Measurements from ENCODE around the gene PARN.
"Not testable (repeated sequence)": the region's sequence is repeated elsewhere in the genome, so short reads cannot be mapped to it uniquely, and the experiment has no call there.

PARN gene

GRCh38 chr16:14609716-14610115 lies 20.3 kb downstream of the PARN start:
- peaks cover 22 to 83% (median 67%) of the 10 kb centered on the region in 5 donors for H3K36me3 ChIP-seq (ENCODE audit: control insufficient read depth in 5 of 5, insufficient read depth in 5 of 5, low read length in 5 of 5)

DNA sequence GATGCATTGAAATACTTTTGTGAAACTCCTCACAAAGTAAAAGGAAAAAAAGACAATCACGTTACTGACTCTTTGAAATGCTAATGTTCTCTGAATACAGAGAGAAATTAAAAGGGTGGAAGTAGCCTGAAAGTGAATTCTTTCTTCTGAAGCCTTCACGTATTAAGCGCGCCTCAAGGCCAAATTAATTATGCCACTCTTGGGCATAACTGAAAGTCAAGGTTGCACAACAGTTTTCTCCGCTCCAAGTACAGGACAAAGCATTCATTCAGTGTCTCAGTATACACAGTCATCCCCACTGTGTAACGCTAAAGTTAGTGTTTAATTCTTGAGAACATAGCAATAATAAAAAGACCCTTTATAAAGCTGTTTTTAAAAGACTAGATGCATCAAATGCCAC lies 21.5 kb downstream of the PARN start:
- Histone ChIP-seq H3K9ac (ENCODE audit: low read length in 5 of 5) (no peak overlapping the region), H3K4me3 (ENCODE audit: low read depth in 1 of 5, low read length in 5 of 5) (no peak overlapping the region), H3K9me3 (ENCODE audit: control insufficient read depth in 5 of 5, low read length in 5 of 5) (no peaks in the 10 kb centered on the region), H3K27me3 (ENCODE audit: control insufficient read depth in 5 of 5, insufficient read depth in 4 of 5, low read length in 5 of 5) (no peaks in the 10 kb centered on the region), H3K4me1 (ENCODE audit: control insufficient read depth in 5 of 5, insufficient read depth in 5 of 5, low read length in 5 of 5) (peaks cover 0 to 7% (median 0%) of the 10 kb centered on the region in 5 donors), H3K27ac (ENCODE audit: low read depth, low read length) (no peak overlapping the region), H3K36me3 (ENCODE audit: control insufficient read depth in 5 of 5, insufficient read depth in 5 of 5, low read length in 5 of 5) (peaks cover 25 to 80% (median 63%) of the 10 kb centered on the region in 5 donors)

More at GRCh38 chr16:14609716-14610115, 20.3 kb downstream of the PARN start:
- H3K4me3 ChIP-seq (ENCODE audit: low read depth in 1 of 5, low read length in 5 of 5), result no peak overlapping the region
- no peak overlapping the region for H3K9ac ChIP-seq (ENCODE audit: low read length in 5 of 5)
- no peaks in the 10 kb centered on the region for H3K9me3 ChIP-seq (ENCODE audit: control insufficient read depth in 5 of 5, low read length in 5 of 5)
- peaks cover 0 to 7% (median 0%) of the 10 kb centered on the region in 5 donors for H3K4me1 ChIP-seq (ENCODE audit: control insufficient read depth in 5 of 5, insufficient read depth in 5 of 5, low read length in 5 of 5)
- no peaks in the 10 kb centered on the region for H3K27me3 ChIP-seq (ENCODE audit: control insufficient read depth in 5 of 5, insufficient read depth in 4 of 5, low read length in 5 of 5)
- H3K27ac ChIP-seq (ENCODE audit: low read depth, low read length), result no peak overlapping the region

GRCh38 chr16:14608111-14608566 lies 21.9 kb downstream of the PARN start:
- no peak overlapping the region for H3K4me3 ChIP-seq (ENCODE audit: low read depth in 1 of 5, low read length in 5 of 5)
- no peak overlapping the region for H3K9ac ChIP-seq (ENCODE audit: low read length in 5 of 5)
- H3K27me3 ChIP-seq (ENCODE audit: control insufficient read depth in 5 of 5, insufficient read depth in 4 of 5, low read length in 5 of 5), result no peaks in the 10 kb centered on the region
- no peaks in the 10 kb centered on the region for H3K9me3 ChIP-seq (ENCODE audit: control insufficient read depth in 5 of 5, low read length in 5 of 5)
- H3K36me3 ChIP-seq (ENCODE audit: control insufficient read depth in 5 of 5, insufficient read depth in 5 of 5, low read length in 5 of 5), result peaks cover 27 to 80% (median 65%) of the 10 kb centered on the region in 5 donors
- no peak overlapping the region for H3K27ac ChIP-seq (ENCODE audit: low read depth, low read length)
- H3K4me1 ChIP-seq (ENCODE audit: control insufficient read depth in 5 of 5, insufficient read depth in 5 of 5, low read length in 5 of 5), result peaks cover 0 to 7% (median 0%) of the 10 kb centered on the region in 5 donors

DNA sequence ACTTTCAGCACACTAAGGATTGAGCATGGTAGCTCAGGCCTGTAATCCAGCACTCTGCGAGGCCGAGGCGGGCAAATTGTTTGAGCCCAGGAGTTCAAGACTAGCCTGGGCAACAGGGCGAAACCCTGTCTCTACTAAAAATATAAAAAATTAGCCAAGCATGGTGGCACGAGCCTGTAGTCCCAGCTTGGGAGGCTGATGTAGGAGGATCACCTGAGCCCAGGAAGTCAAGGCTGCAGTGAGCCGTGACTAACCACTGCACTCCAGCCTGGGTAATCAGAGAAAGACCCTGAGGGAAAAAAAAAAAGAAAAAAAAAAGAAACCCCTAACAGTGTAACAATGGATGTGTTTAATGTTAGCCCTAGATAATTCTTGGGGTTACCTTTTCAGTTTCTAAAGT lies 24.0 kb downstream of the PARN start:
- Histone ChIP-seq H3K9ac (ENCODE audit: low read length in 5 of 5) (no peak overlapping the region), H3K4me1 (ENCODE audit: control insufficient read depth in 5 of 5, insufficient read depth in 5 of 5, low read length in 5 of 5) (peaks cover 0 to 7% (median 0%) of the 10 kb centered on the region in 5 donors), H3K36me3 (ENCODE audit: control insufficient read depth in 5 of 5, insufficient read depth in 5 of 5, low read length in 5 of 5) (peaks cover 27 to 87% (median 71%) of the 10 kb centered on the region in 5 donors), H3K4me3 (ENCODE audit: low read depth in 1 of 5, low read length in 5 of 5) (no peak overlapping the region), H3K9me3 (ENCODE audit: control insufficient read depth in 5 of 5, low read length in 5 of 5) (no peaks in the 10 kb centered on the region), H3K27me3 (ENCODE audit: control insufficient read depth in 5 of 5, insufficient read depth in 4 of 5, low read length in 5 of 5) (no peaks in the 10 kb centered on the region), H3K27ac (ENCODE audit: low read depth, low read length) (no peak overlapping the region)

- H3K36me3 ChIP-seq (ENCODE audit: control insufficient read depth in 5 of 5, insufficient read depth in 5 of 5, low read length in 5 of 5), result peaks cover 26 to 75% (median 69%) of the 10 kb centered on the region in 5 donors
- H3K27ac ChIP-seq (ENCODE audit: low read depth, low read length), result no peak overlapping the region
- H3K4me1 ChIP-seq (ENCODE audit: control insufficient read depth in 5 of 5, insufficient read depth in 5 of 5, low read length in 5 of 5), result no peaks in the 10 kb centered on the region
- H3K9ac ChIP-seq (ENCODE audit: low read length in 5 of 5), result no peak overlapping the region
- no peaks in the 10 kb centered on the region for H3K9me3 ChIP-seq (ENCODE audit: control insufficient read depth in 5 of 5, low read length in 5 of 5)
- no peak overlapping the region for H3K4me3 ChIP-seq (ENCODE audit: low read depth in 1 of 5, low read length in 5 of 5)
- H3K27me3 ChIP-seq (ENCODE audit: control insufficient read depth in 5 of 5, insufficient read depth in 4 of 5, low read length in 5 of 5), result no peaks in the 10 kb centered on the region
These were observed 27.6 kb downstream of the PARN start for GRCh38 chr16:14602443-14602963.

DNA sequence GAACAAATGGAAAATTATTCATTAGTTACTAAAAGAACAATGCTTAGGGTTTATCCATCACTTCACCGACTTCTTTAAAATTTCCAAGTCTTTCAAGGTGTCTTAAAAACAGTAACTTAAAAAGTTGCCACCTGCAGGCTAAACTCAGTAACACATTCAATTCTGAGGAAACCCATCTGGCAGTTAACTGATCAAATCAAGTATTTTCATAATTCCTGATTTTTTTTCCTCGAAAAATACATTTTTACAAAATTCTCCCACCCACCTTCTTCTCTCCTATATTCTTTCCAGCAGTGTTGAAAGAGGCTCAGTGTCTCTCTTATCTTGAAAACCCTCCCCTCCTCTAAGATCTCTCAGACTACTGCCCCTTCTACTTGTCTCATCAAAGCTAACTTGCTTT lies 29.9 kb downstream of the PARN start:
- Histone ChIP-seq H3K27me3 (ENCODE audit: control insufficient read depth in 5 of 5, insufficient read depth in 4 of 5, low read length in 5 of 5) (no peaks in the 10 kb centered on the region), H3K9ac (ENCODE audit: low read length in 5 of 5) (no peak overlapping the region), H3K9me3 (ENCODE audit: control insufficient read depth in 5 of 5, low read length in 5 of 5) (no peaks in the 10 kb centered on the region), H3K4me1 (ENCODE audit: control insufficient read depth in 5 of 5, insufficient read depth in 5 of 5, low read length in 5 of 5) (no peaks in the 10 kb centered on the region), H3K4me3 (ENCODE audit: low read depth in 1 of 5, low read length in 5 of 5) (no peak overlapping the region), H3K36me3 (ENCODE audit: control insufficient read depth in 5 of 5, insufficient read depth in 5 of 5, low read length in 5 of 5) (peaks cover 20 to 74% (median 53%) of the 10 kb centered on the region in 5 donors), H3K27ac (ENCODE audit: low read depth, low read length) (no peak overlapping the region)

DNA sequence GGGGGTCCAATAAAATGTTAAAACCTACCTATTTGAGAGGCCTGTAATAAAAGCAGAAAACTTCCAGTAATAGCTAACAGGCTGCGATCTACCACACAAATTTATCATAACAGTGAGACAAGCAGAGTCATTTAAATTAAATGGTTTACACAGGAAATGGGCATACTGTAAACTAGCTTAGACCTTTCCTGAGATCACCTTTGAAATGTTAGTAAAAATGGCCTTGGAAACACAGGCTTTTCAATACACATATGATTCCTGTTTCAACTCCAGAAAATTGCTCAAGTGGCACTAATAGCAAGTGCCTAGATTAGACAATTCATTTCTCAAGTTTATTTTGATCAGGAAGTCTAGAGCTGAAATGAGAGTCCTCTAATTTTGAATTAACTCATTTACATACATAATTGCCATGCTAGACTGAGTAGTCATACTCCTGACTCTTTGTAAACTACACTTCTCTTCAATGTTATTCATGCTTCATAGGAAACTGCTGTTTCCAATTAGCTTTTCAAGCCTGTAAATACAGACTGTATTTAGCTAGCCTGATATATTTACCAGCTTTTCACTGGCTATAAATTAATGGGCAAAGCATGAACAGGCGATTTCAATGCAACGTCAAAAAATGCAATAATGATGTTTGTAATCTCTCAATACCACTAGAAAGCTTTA lies 43.3 kb downstream of the PARN start:
- no peaks in the 10 kb centered on the region for H3K4me1 ChIP-seq (ENCODE audit: control insufficient read depth in 5 of 5, insufficient read depth in 5 of 5, low read length in 5 of 5)
- no peaks in the 10 kb centered on the region for H3K27me3 ChIP-seq (ENCODE audit: control insufficient read depth in 5 of 5, insufficient read depth in 4 of 5, low read length in 5 of 5)
- no peak overlapping the region for H3K27ac ChIP-seq (ENCODE audit: low read depth, low read length)
- no peak overlapping the region for H3K4me3 ChIP-seq (ENCODE audit: low read depth in 1 of 5, low read length in 5 of 5)
- peaks cover 45 to 81% (median 63%) of the 10 kb centered on the region in 5 donors for H3K36me3 ChIP-seq (ENCODE audit: control insufficient read depth in 5 of 5, insufficient read depth in 5 of 5, low read length in 5 of 5)
- no peak overlapping the region for H3K9ac ChIP-seq (ENCODE audit: low read length in 5 of 5)
- H3K9me3 ChIP-seq (ENCODE audit: control insufficient read depth in 5 of 5, low read length in 5 of 5), result no peaks in the 10 kb centered on the region

GRCh38 chr16:14585287-14585686 lies 44.8 kb downstream of the PARN start:
- no peaks in the 10 kb centered on the region for H3K27me3 ChIP-seq (ENCODE audit: control insufficient read depth in 5 of 5, insufficient read depth in 4 of 5, low read length in 5 of 5)
- no peak overlapping the region for H3K9ac ChIP-seq (ENCODE audit: low read length in 5 of 5)
- no peak overlapping the region for H3K4me3 ChIP-seq (ENCODE audit: low read depth in 1 of 5, low read length in 5 of 5)
- no peak overlapping the region for H3K27ac ChIP-seq (ENCODE audit: low read depth, low read length)
- H3K4me1 ChIP-seq (ENCODE audit: control insufficient read depth in 5 of 5, insufficient read depth in 5 of 5, low read length in 5 of 5), result no peaks in the 10 kb centered on the region
- H3K9me3 ChIP-seq (ENCODE audit: control insufficient read depth in 5 of 5, low read length in 5 of 5), result no peaks in the 10 kb centered on the region
- peaks cover 46 to 81% (median 66%) of the 10 kb centered on the region in 5 donors for H3K36me3 ChIP-seq (ENCODE audit: control insufficient read depth in 5 of 5, insufficient read depth in 5 of 5, low read length in 5 of 5)

DNA sequence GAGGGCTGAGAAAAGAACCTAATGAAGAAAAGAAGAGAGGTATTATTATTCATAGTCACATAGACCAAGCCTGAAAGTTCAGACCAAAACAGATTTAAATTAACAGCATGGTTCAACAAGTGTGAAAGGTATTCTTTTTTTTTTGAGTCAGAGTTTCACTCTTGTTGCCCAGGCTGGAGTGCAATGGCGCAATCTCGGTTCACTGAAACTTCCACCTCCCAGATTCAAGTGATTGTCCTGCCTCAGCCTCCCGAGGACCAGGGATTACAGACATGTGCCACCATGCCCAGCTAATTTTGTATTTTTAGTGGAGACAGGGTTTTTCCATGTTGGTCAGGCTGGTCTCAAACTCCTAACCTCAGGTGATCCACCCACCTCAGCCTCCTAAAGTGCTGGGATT lies 49.1 kb downstream of the PARN start:
- not testable (repeated sequence) for H3K27me3 ChIP-seq (ENCODE audit: control insufficient read depth in 5 of 5, insufficient read depth in 4 of 5, low read length in 5 of 5); H3K9ac ChIP-seq (ENCODE audit: low read length in 5 of 5); H3K27ac ChIP-seq (ENCODE audit: low read depth, low read length); H3K4me3 ChIP-seq (ENCODE audit: low read depth in 1 of 5, low read length in 5 of 5); H3K4me1 ChIP-seq (ENCODE audit: control insufficient read depth in 5 of 5, insufficient read depth in 5 of 5, low read length in 5 of 5); H3K9me3 ChIP-seq (ENCODE audit: control insufficient read depth in 5 of 5, low read length in 5 of 5)
- H3K36me3 ChIP-seq (ENCODE audit: control insufficient read depth in 5 of 5, insufficient read depth in 5 of 5, low read length in 5 of 5), result peaks cover 36 to 94% (median 76%) of the 10 kb centered on the region in 5 donors

GRCh38 chr16:14579266-14579665 lies 50.8 kb downstream of the PARN start:
- Histone ChIP-seq H3K27ac (ENCODE audit: low read depth, low read length) (no peak overlapping the region), H3K4me1 (ENCODE audit: control insufficient read depth in 5 of 5, insufficient read depth in 5 of 5, low read length in 5 of 5) (no peaks in the 10 kb centered on the region), H3K36me3 (ENCODE audit: control insufficient read depth in 5 of 5, insufficient read depth in 5 of 5, low read length in 5 of 5) (peaks cover 35 to 94% (median 71%) of the 10 kb centered on the region in 5 donors), H3K9me3 (ENCODE audit: control insufficient read depth in 5 of 5, low read length in 5 of 5) (no peaks in the 10 kb centered on the region), H3K27me3 (ENCODE audit: control insufficient read depth in 5 of 5, insufficient read depth in 4 of 5, low read length in 5 of 5) (no peaks in the 10 kb centered on the region), H3K9ac (ENCODE audit: low read length in 5 of 5) (no peak overlapping the region), H3K4me3 (ENCODE audit: low read depth in 1 of 5, low read length in 5 of 5) (no peak overlapping the region)
